PC-3 (cell line): ENCODE measurements around the gene UCK1.

ENCODE experiments used
- EZH2 ChIP-seq: fragments of 300-600 bp; sonication (generic); IDR thresholded peaks from one replicate; pipeline ENCODE4 v1.6.1; 2017; ENCODE audit warnings: antibody characterized with exemption, mild to moderate bottlenecking, low read length; ENCODE audit not compliant: unreplicated experiment
- EZH2phosphoT487 ChIP-seq: fragments of 300-600 bp; sonication (generic); IDR thresholded peaks from 2 replicates; pipeline ENCODE4 v1.6.1; 2018; ENCODE audit warnings: mild to moderate bottlenecking, antibody characterized with exemption, low read length, borderline replicate concordance
- TF ChIP-seq, protein P1 (sequence below): fragments of 300-600 bp; sonication (generic); conservative IDR thresholded peaks from 2 replicates; pipeline ENCODE4 v1.5.1; 2017; ENCODE audit warnings: antibody characterized with exemption, low read depth, mild to moderate bottlenecking, low read length

GRCh38 chr9:131566158-131566557 lies 35.1 kb upstream of the UCK1 start:
- TF ChIP-seq, protein P1, sequence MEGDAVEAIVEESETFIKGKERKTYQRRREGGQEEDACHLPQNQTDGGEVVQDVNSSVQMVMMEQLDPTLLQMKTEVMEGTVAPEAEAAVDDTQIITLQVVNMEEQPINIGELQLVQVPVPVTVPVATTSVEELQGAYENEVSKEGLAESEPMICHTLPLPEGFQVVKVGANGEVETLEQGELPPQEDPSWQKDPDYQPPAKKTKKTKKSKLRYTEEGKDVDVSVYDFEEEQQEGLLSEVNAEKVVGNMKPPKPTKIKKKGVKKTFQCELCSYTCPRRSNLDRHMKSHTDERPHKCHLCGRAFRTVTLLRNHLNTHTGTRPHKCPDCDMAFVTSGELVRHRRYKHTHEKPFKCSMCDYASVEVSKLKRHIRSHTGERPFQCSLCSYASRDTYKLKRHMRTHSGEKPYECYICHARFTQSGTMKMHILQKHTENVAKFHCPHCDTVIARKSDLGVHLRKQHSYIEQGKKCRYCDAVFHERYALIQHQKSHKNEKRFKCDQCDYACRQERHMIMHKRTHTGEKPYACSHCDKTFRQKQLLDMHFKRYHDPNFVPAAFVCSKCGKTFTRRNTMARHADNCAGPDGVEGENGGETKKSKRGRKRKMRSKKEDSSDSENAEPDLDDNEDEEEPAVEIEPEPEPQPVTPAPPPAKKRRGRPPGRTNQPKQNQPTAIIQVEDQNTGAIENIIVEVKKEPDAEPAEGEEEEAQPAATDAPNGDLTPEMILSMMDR, result no peak
- TF ChIP-seq EZH2 (no peak), EZH2phosphoT487 (no peak)
